Karpas-422 (cell line): Measurements from ENCODE around the gene TFF3. TPM values are rescaled to one million over a fixed set of nuclear protein-coding genes. Genes with fewer than 3 reads are reported as not detected.

Experiments
- DNase-seq: peaks from one replicate; pipeline ENCODE4 v3.0.0-alpha.2; 2015
- H2AFZ ChIP-seq: fragments of 200-600 bp; sonication (generic); 2 replicates; pipeline ENCODE4 v1.6.1; 2014; ENCODE audit warnings: antibody characterized with exemption, low read length, mixed read lengths
- H3K27ac ChIP-seq: fragments of 200-600 bp; sonication (generic); 2 replicates; pipeline ENCODE4 v1.5.1; 2014; ENCODE audit warnings: mild to moderate bottlenecking, low read length, moderate library complexity
- H3K27me3 ChIP-seq: fragments of 200-600 bp; sonication (generic); 2 replicates; pipeline ENCODE4 v1.6.1; 2014; ENCODE audit warnings: low read length, mixed read lengths
- H3K36me3 ChIP-seq: fragments of 200-600 bp; sonication (generic); 2 replicates; pipeline ENCODE4 v1.6.1; 2014; ENCODE audit warnings: low read length, mixed read lengths; ENCODE audit not compliant: insufficient read depth
- H3K4me1 ChIP-seq: fragments of 200-600 bp; sonication (generic); 2 replicates; pipeline ENCODE4 v1.6.1; 2014; ENCODE audit warnings: mild to moderate bottlenecking, low read length, mixed read lengths
- H3K4me2 ChIP-seq: fragments of 200-600 bp; sonication (generic); 2 replicates; pipeline ENCODE4 v1.6.1; 2014; ENCODE audit warnings: low read length, low read depth, mild to moderate bottlenecking; ENCODE audit not compliant: poor library complexity, severe bottlenecking
- H3K4me3 ChIP-seq: fragments of 200-600 bp; sonication (generic); 2 replicates; pipeline ENCODE4 v1.5.1; 2014; ENCODE audit warnings: mild to moderate bottlenecking, antibody characterized with exemption, low read length, mixed read lengths
- H3K79me2 ChIP-seq: fragments of 200-600 bp; sonication (generic); 2 replicates; pipeline ENCODE4 v1.6.1; 2014; ENCODE audit warnings: mild to moderate bottlenecking, low read length, mixed read lengths
- H3K9ac ChIP-seq: fragments of 200-600 bp; sonication (generic); 2 replicates; pipeline ENCODE4 v1.6.0; 2014; ENCODE audit warnings: low read length
- H3K9me2 ChIP-seq: fragments of 200-600 bp; sonication (generic), shearing (Covaris generic); replicated peaks from 2 replicates; pipeline ENCODE4 v1.6.0; 2014; ENCODE audit warnings: mild to moderate bottlenecking, low read length, moderate library complexity; ENCODE audit not compliant: insufficient read depth
- H3K9me3 ChIP-seq: fragments of 300-700, 200-600 bp; sonication (generic); 2 replicates; pipeline ENCODE4 v1.6.1; 2014; ENCODE audit warnings: low read length, mixed read lengths
- H4K20me1 ChIP-seq: fragments of 200-600 bp; sonication (generic); 2 replicates; pipeline ENCODE4 v1.6.1; 2014; ENCODE audit warnings: mild to moderate bottlenecking, antibody characterized with exemption, low read length, low read depth; ENCODE audit not compliant: insufficient read depth
- total RNA-seq: library from RNA; depleted of rRNA; stranded (reverse); fragments of >200 nt; shearing (Covaris generic); gene quantifications from 2 replicates; pipeline ENCODE4 v1.2.3, GENCODE V29; 2014; ENCODE audit warnings: low replicate concordance

Gene TFF3
- total RNA-seq, 1 experiment from 2014 or later: not detected

DNA sequence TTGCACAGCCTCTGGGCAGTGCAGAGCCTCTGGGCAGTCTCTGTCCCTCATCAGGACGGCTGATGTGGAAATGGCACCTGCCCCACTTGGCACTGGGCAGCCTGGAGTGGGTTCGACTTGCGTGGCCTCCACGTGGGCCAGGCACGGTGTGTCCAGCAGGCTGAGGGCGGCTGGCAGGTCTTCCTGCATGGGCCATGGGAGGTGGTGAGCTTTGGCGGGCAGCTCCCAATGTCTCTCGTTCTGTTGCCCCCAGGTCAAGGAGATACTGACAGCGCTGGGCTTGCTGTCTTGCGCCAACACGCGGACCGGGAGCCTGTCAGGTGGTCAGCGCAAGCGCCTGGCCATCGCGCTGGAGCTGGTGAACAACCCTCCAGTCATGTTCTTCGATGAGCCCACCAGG is 33.2 kb downstream of the TFF3 start:
- no peak overlapping the region for H3K4me2 ChIP-seq
- no peak overlapping the region for H3K4me3 ChIP-seq
- H3K27ac ChIP-seq: no peak overlapping the region
- H2AFZ ChIP-seq: no peak overlapping the region
- no peaks in the 10 kb centered on the region for H3K27me3 ChIP-seq
- no peak overlapping the region for H3K9ac ChIP-seq
- 0 out of 2 replicates have a peak, but pooled peaks cover 5% of the 10 kb centered on the region for H4K20me1 ChIP-seq
- no peaks in the 10 kb centered on the region for H3K36me3 ChIP-seq
- H3K9me2 ChIP-seq: no peaks in the 10 kb centered on the region
- H3K79me2 ChIP-seq: no peaks in the 10 kb centered on the region
- peaks cover 16% of the 10 kb centered on the region for H3K4me1 ChIP-seq
- no peak for DNase-seq
- no peaks in the 10 kb centered on the region for H3K9me3 ChIP-seq

DNA sequence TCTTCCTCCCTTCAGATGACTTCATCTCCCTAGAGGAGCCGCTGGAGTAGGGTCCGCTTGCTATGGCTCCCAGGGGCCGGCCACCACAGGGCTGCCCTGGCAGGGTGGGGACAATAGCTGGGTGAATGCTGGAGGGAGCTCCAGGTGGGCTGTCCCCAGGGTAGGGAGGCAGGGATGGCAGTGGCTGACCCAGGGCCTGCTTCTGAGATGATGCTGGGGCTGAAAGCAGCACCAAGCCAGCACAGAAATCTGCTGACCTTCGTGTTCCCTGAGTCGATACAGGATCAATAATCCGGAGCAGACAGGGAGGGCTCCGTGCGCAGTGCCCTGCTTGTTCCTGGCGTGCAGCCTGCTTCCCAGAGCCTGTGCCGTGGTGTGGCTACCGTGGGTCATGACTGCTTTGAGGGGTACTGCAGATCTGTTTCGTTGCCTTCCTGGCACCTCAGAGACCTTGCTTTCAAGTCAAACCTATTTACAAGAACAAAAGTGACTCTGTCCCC is 34.0 kb downstream of the TFF3 start:
- DNase-seq: no peak
- H3K4me1 ChIP-seq: peaks cover 8% of the 10 kb centered on the region
- no peaks in the 10 kb centered on the region for H3K9me2 ChIP-seq
- no peak overlapping the region for H3K9ac ChIP-seq
- no peak overlapping the region for H3K4me2 ChIP-seq
- no peak overlapping the region for H3K4me3 ChIP-seq
- H2AFZ ChIP-seq: no peak overlapping the region
- H3K9me3 ChIP-seq: no peaks in the 10 kb centered on the region
- H3K27ac ChIP-seq: no peak overlapping the region
- no peaks in the 10 kb centered on the region for H3K36me3 ChIP-seq
- H4K20me1 ChIP-seq: peaks cover 7% of the 10 kb centered on the region; the same call in 1 of the 2 replicates
- H3K27me3 ChIP-seq: no peaks in the 10 kb centered on the region
- H3K79me2 ChIP-seq: no peaks in the 10 kb centered on the region

DNA sequence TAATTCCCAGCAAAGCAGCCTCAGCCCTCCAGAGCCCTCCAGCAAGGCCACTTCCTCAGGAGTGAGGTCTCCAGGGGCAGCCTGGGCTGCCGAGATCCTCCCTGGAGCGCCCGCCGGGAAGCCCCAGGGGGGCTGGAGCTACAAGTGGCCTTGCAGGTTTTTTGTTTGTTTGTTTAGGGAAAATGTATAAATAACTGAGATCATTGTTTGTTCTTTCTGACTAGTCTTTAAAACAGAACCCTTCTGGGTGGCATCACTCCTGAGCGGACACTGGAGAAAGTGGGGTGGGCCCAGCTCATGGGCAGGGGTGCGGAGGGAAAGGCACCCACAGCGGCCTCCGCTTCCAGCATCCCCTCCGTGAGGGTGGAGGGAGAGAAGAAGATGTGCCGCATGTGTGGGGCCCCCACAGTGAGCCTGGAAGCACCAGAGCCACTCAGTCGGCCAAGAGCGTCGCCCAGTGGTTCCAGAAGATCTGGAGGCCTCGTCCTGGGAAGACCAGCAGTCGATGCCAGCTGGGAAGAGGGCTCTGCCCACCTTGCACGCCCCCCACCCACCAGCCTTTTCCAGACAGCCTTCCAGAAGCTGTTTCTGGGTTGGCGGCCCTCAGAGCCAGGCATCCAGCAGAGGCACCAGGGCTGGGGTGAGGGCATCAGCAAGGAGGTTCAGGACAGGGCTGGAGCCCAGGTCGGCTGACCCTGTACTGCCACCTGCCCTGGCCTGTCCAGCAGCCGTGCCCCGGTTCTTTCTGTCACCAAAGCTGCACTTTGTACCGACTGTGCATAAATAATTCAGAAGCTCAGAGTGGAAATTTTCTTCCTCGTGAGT is 34.6 kb downstream of the TFF3 start:
- H3K36me3 ChIP-seq: no peaks in the 10 kb centered on the region
- no peak overlapping the region for H3K27ac ChIP-seq
- peaks cover 1% of the 10 kb centered on the region for H3K4me1 ChIP-seq
- no peaks in the 10 kb centered on the region for H3K27me3 ChIP-seq
- no peaks in the 10 kb centered on the region for H3K79me2 ChIP-seq
- peaks cover 3% of the 10 kb centered on the region; the same call in 1 of the 2 replicates for H4K20me1 ChIP-seq
- no peak overlapping the region for H3K9ac ChIP-seq
- no peak overlapping the region for H3K4me2 ChIP-seq
- no peak for DNase-seq
- no peaks in the 10 kb centered on the region for H3K9me2 ChIP-seq
- H2AFZ ChIP-seq: no peak overlapping the region
- no peak overlapping the region for H3K4me3 ChIP-seq
- no peaks in the 10 kb centered on the region for H3K9me3 ChIP-seq

DNA sequence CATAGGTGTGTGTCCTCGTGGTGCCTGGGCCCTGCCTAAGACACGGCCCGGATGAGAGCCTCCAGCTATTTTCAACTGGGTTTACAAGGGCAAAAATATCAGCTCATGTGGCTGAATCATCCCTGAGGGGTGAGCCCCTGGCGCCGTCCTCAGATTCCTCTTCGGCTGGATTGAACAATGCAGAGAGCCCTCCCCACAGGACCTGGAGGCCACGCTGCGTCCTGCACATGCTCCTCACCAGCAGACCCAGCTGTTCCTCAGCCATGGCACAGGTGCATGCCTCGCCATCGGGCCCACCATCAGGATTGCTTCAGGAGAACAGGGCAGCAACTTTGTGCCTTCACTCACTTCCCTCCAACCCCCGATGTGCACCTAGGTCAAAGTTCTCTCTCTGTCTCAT is 35.3 kb downstream of the TFF3 start:
- Histone ChIP-seq H3K9me3 (no peaks in the 10 kb centered on the region), H3K4me3 (no peak overlapping the region), H3K27me3 (no peaks in the 10 kb centered on the region), H3K4me2 (no peak overlapping the region), H3K9ac (no peak overlapping the region), H4K20me1 (peaks cover 3% of the 10 kb centered on the region; the same call in 1 of the 2 replicates), H3K36me3 (no peaks in the 10 kb centered on the region), H3K79me2 (no peaks in the 10 kb centered on the region), H2AFZ (no peak overlapping the region), H3K4me1 (no peaks in the 10 kb centered on the region), H3K9me2 (no peaks in the 10 kb centered on the region), H3K27ac (no peak overlapping the region)
- no peak for DNase-seq

DNA sequence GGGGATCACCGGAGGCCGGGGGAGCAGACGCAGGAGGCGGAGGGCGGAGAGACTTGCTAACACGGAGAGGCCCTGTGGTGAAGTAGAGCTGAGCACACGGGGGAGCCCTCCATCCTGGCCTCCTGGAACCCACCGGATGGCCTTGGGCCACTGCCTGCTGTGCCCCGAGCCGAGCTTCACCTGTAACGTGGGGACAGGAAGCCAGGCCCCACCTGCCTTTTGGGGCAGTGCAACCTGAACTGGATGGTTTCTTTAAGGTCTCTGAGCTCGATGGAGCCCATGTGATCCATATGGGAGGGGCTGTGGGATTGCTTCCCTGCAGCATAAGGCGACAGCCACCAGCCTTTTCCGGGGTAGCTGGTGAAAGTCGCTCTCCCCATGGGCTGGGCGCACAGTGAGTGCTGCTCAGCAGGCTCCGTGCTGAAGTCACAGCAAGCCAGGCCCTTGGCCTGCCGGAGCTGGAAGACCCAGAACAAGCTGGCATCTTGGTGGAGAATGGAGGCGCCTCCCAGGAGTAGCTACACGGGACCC is 35.8 kb downstream of the TFF3 start:
- H3K36me3 ChIP-seq: no peaks in the 10 kb centered on the region
- no peak overlapping the region for H3K4me3 ChIP-seq
- no peak for DNase-seq

DNA sequence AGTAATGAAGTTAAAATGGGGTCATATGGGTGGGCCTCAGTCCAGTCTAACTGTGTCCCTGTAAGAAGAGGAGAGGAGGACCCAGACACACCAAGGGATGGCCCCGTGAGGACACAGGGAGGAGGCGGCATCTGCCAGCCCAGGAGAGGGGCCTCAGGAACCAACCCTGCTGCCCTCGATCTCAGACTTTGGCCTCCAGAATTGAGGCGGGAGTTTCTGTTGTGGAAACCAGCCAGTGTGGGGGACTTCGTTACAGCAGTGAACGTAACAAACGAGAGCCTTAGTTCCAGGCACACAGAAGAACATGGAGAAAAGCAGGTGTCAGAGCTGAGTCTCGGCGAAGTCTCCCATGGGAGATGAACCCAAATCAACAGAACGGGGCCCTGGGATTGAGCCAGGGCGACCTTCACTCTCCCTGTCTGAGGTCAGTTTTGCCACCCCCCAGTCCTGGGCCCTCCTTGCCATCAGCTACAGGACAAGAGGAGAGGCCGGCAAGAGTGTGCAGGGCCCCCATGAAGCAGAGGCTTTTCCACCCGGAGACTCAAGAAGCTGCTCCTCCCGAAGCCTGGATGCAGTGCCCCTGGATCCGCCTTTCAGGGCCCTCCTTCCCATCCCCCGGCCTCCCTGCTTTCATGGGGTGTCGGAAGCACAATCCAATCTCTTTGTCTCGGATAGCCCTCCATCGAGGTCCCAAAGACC is 36.6 kb downstream of the TFF3 start:
- H4K20me1 ChIP-seq: peaks cover 3% of the 10 kb centered on the region; the same call in 1 of the 2 replicates
- H2AFZ ChIP-seq: no peak overlapping the region
- H3K36me3 ChIP-seq: no peaks in the 10 kb centered on the region
- no peak overlapping the region for H3K27ac ChIP-seq
- DNase-seq: no peak
- H3K27me3 ChIP-seq: no peaks in the 10 kb centered on the region
- H3K4me3 ChIP-seq: no peak overlapping the region
- H3K4me1 ChIP-seq: no peaks in the 10 kb centered on the region
- H3K9ac ChIP-seq: no peak overlapping the region
- no peaks in the 10 kb centered on the region for H3K9me3 ChIP-seq
- no peaks in the 10 kb centered on the region for H3K79me2 ChIP-seq
- H3K4me2 ChIP-seq: no peak overlapping the region
- H3K9me2 ChIP-seq: no peaks in the 10 kb centered on the region

More for the DNA sequence above, 35.8 kb downstream of the TFF3 start:
- Histone ChIP-seq H3K27ac (no peak overlapping the region), H2AFZ (no peak overlapping the region), H3K9ac (no peak overlapping the region), H3K27me3 (no peaks in the 10 kb centered on the region), H3K9me3 (no peaks in the 10 kb centered on the region), H3K4me2 (no peak overlapping the region), H3K79me2 (no peaks in the 10 kb centered on the region), H3K9me2 (no peaks in the 10 kb centered on the region), H4K20me1 (peaks cover 3% of the 10 kb centered on the region; the same call in 1 of the 2 replicates), H3K4me1 (no peaks in the 10 kb centered on the region)

DNA sequence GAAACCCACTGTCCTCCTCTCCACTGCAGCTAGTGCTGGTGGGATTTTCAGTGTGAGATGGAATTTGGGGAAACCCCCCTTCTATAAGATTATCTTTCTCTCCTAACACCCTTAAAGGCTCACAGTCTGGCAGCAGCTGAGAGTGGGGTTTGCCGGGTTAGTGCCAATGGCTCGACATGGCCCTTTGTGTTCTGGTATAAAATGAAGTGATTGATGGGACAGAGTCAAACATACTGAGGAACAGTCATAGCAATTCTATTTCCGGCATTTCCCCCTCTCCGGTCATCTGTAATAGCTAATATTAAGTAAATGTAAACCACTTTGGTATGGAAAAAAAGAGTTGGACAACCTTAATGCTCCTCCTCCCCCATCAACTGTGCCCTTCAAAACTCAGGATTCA is 37.6 kb downstream of the TFF3 start:
- Histone ChIP-seq H3K4me3 (no peak overlapping the region), H3K27ac (no peak overlapping the region), H3K9ac (no peak overlapping the region), H4K20me1 (peaks cover 3% of the 10 kb centered on the region; the same call in 1 of the 2 replicates), H3K9me2 (no peaks in the 10 kb centered on the region), H3K4me2 (no peak overlapping the region), H3K4me1 (no peaks in the 10 kb centered on the region), H3K36me3 (no peaks in the 10 kb centered on the region), H3K79me2 (no peaks in the 10 kb centered on the region), H2AFZ (no peak overlapping the region), H3K9me3 (no peaks in the 10 kb centered on the region), H3K27me3 (no peaks in the 10 kb centered on the region)
- no peak for DNase-seq

DNA sequence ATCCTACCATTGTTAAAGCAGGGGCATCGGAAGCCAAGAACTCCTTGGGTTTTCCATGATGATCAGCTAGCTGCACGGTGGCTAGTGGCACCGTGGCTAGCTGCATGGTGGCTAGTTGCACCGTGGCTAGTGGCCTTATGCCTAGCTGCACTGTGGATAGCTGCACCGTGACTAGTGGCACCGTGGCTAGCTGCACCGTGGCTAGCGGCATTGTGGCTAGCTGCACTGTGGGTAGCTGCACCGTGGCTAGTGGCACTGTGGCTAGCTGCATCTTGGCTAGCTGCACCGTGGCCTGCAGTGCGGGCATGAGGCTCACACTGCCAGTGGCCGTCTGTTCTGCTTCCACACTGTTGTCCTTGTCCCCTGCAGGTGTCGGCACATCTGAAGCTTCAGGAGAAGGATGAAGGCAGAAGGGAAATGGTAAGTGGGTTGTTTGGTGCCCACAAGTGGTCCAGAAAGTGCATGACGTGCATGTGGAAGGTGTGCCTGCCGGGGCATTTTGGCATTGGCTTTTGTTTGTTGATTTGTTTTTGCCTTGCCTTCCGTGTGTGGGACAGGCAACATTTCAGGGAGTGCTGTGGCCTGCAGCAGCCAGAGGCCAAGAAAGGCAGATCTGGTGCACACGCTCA is 38.6 kb downstream of the TFF3 start:
- no peak overlapping the region for H3K4me3 ChIP-seq
- no peaks in the 10 kb centered on the region for H3K4me1 ChIP-seq
- H3K36me3 ChIP-seq: no peaks in the 10 kb centered on the region
- no peak overlapping the region for H3K9ac ChIP-seq
- H3K4me2 ChIP-seq: no peak overlapping the region
- no peak for DNase-seq
- H3K79me2 ChIP-seq: no peaks in the 10 kb centered on the region
- H2AFZ ChIP-seq: no peak overlapping the region
- no peak overlapping the region for H3K27ac ChIP-seq
- no peaks in the 10 kb centered on the region for H3K9me3 ChIP-seq
- H4K20me1 ChIP-seq: peaks cover 3% of the 10 kb centered on the region; the same call in 1 of the 2 replicates
- H3K9me2 ChIP-seq: no peaks in the 10 kb centered on the region
- H3K27me3 ChIP-seq: no peaks in the 10 kb centered on the region
